Mammary epithelial cell (primary cell): ENCODE data around the gene DNAJC17.

Source experiments
- EZH2 ChIP-seq: IDR thresholded peaks from 2 replicates; pipeline ENCODE4 v1.6.1; 2012; ENCODE audit warnings: low read length, inconsistent platforms, borderline replicate concordance
- TF ChIP-seq, protein P1 (sequence below), 2 donors: IDR thresholded peaks in 1 of 2; conservative IDR thresholded peaks in 1 of 2; 2 replicates each; pipeline ENCODE4 v1.5.1; 2011 to 2012; ENCODE audit warnings: inconsistent platforms in 2 of 2, low read length in 2 of 2, mild to moderate bottlenecking in 2 of 2, control low read depth in 1 of 2, low read depth in 1 of 2; ENCODE audit not compliant: insufficient read depth in 1 of 2; ENCODE audit errors: extremely low read depth in 1 of 2

DNA sequence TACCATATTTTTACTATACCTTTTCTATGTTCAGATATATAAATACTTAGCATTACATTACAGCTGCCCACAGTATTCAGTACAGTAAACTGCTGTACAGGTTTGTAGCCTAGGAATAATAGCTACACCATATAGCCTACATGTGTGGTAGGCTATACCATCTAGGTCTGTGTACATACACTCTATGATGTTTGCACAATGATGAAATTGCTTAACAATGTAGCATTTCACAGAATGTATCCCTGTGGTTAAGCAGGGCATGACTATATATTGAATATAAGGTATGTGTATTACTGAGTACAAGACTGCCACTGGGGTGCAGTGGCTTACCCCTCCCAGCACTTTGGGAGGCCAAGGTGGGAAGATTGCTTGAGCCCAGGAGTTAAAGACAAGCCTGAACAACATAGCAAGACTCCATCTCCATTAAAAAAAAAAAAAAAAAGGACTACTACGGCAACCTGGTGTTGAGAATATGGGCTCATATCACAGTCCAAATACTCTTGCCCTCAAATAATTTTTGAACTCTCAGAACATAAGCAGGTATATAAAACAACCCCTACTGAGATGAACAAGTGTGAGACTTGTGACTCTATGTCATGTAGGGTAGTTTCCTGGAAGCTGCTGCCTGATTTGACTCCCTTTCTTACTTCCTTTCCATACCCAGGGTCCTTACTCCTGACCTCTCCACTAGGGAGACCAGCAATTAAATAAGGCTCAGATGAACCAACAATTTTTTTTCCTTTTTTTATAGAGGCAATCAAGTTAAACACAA lies 16.5 kb upstream of the DNAJC17 start:
- TF ChIP-seq, protein P1, sequence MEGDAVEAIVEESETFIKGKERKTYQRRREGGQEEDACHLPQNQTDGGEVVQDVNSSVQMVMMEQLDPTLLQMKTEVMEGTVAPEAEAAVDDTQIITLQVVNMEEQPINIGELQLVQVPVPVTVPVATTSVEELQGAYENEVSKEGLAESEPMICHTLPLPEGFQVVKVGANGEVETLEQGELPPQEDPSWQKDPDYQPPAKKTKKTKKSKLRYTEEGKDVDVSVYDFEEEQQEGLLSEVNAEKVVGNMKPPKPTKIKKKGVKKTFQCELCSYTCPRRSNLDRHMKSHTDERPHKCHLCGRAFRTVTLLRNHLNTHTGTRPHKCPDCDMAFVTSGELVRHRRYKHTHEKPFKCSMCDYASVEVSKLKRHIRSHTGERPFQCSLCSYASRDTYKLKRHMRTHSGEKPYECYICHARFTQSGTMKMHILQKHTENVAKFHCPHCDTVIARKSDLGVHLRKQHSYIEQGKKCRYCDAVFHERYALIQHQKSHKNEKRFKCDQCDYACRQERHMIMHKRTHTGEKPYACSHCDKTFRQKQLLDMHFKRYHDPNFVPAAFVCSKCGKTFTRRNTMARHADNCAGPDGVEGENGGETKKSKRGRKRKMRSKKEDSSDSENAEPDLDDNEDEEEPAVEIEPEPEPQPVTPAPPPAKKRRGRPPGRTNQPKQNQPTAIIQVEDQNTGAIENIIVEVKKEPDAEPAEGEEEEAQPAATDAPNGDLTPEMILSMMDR (conservative IDR thresholded peaks at IDR 0.05 in 1 of 2, IDR thresholded peaks at IDR 0.05 in 1 of 2; ENCODE audit: extremely low read depth in 1 of 2, insufficient read depth in 1 of 2, low read depth in 1 of 2, low read length in 2 of 2) = peak in 1 of 2 donors; percentile 5
- TF ChIP-seq EZH2 = no peak
